ENCODE measurements around the gene IDI1.

The IDI1 gene

GRCh38 chr10:997266-998022 is 51.5 kb downstream of the IDI1 start:
- no peak for DNase-seq (ENCODE audit: extremely low spot score)
- ChIA-PET POLR2A (interaction anchor here (2.4 kb wide), 1 partner anchor 9 kb away, joined by 10 read pairs; the partner anchor contains the start of gene GTPBP4), CTCF (no interaction called here)
- TF ChIP-seq BHLHE40 (IDR thresholded peaks at IDR 0.05; ENCODE audit: borderline replicate concordance) (no peak), SUZ12 (IDR thresholded peaks at IDR 0.05) (no peak), PKNOX1 (IDR thresholded peaks at IDR 0.05) (no peak), SP1 (IDR thresholded peaks at IDR 0.05) (no peak), FOXA1 (IDR thresholded peaks at IDR 0.05) (no peak), TARDBP (IDR thresholded peaks at IDR 0.05) (no peak), ELF4 (IDR thresholded peaks at IDR 0.05) (no peak), NFRKB (IDR thresholded peaks at IDR 0.05) (no peak)

- CTCF ChIA-PET: no interaction called here
- no peak for TF ChIP-seq ARNT (IDR thresholded peaks at IDR 0.05)
- TF ChIP-seq PKNOX1 (IDR thresholded peaks at IDR 0.05): no peak
- no peak for TF ChIP-seq HDGF (IDR thresholded peaks at IDR 0.05; ENCODE audit: borderline replicate concordance)
- TF ChIP-seq BHLHE40 (IDR thresholded peaks at IDR 0.05; ENCODE audit: borderline replicate concordance): no peak
- no peak for TF ChIP-seq L3MBTL2 (conservative IDR thresholded peaks at IDR 0.05)
- no peak for TF ChIP-seq SP1 (IDR thresholded peaks at IDR 0.05)
- no peak for TF ChIP-seq CTBP1 (IDR thresholded peaks at IDR 0.05; ENCODE audit: borderline replicate concordance)
- no peak for TF ChIP-seq TARDBP (IDR thresholded peaks at IDR 0.05)
- TF ChIP-seq ELF4 (IDR thresholded peaks at IDR 0.05): no peak
- POLR2A ChIA-PET: no interaction called here
- no peak for DNase-seq (ENCODE audit: extremely low spot score)
Measured at GRCh38 chr10:996031-996430, 52.9 kb downstream of the IDI1 start.

GRCh38 chr10:995559-995926 is 53.4 kb downstream of the IDI1 start:
- no peak for TF ChIP-seq SP1 (IDR thresholded peaks at IDR 0.05)
- TF ChIP-seq NFRKB (IDR thresholded peaks at IDR 0.05): no peak
- TF ChIP-seq LEF1 (IDR thresholded peaks at IDR 0.05; ENCODE audit: borderline replicate concordance): no peak
- TF ChIP-seq CTBP1 (IDR thresholded peaks at IDR 0.05; ENCODE audit: borderline replicate concordance): no peak
- TF ChIP-seq SUZ12 (IDR thresholded peaks at IDR 0.05): no peak
- DNase-seq (ENCODE audit: extremely low spot score): no peak
- ChIA-PET CTCF (no interaction called here), POLR2A (no interaction called here)

- no peak for DNase-seq (ENCODE audit: extremely low spot score)
- POLR2A ChIA-PET: no interaction called here
- CTCF ChIA-PET: no interaction called here
- TF ChIP-seq LEF1 (IDR thresholded peaks at IDR 0.05; ENCODE audit: borderline replicate concordance) (no peak), SUZ12 (IDR thresholded peaks at IDR 0.05) (no peak), TARDBP (IDR thresholded peaks at IDR 0.05) (no peak), HDGF (IDR thresholded peaks at IDR 0.05; ENCODE audit: borderline replicate concordance) (no peak), FOXK2 (IDR thresholded peaks at IDR 0.05) (no peak), L3MBTL2 (conservative IDR thresholded peaks at IDR 0.05) (no peak)
Measured at GRCh38 chr10:994836-995558, 53.9 kb downstream of the IDI1 start.

- TF ChIP-seq SUZ12 (IDR thresholded peaks at IDR 0.05) (no peak), BHLHE40 (IDR thresholded peaks at IDR 0.05; ENCODE audit: borderline replicate concordance) (no peak), FOXM1 (IDR thresholded peaks at IDR 0.05; ENCODE audit: borderline replicate concordance) (no peak), CTBP1 (IDR thresholded peaks at IDR 0.05; ENCODE audit: borderline replicate concordance) (no peak), LEF1 (IDR thresholded peaks at IDR 0.05; ENCODE audit: borderline replicate concordance) (no peak), FOXK2 (IDR thresholded peaks at IDR 0.05) (no peak), HDGF (IDR thresholded peaks at IDR 0.05; ENCODE audit: borderline replicate concordance) (no peak), L3MBTL2 (conservative IDR thresholded peaks at IDR 0.05) (no peak), FOXA1 (IDR thresholded peaks at IDR 0.05) (no peak), ZNF384 (IDR thresholded peaks at IDR 0.05) (no peak)
- ChIA-PET POLR2A (interaction anchor here (1.4 kb wide), 1 partner anchor 11 kb away, joined by 3 read pairs; no protein-coding TSS in a partner anchor), CTCF (no interaction called here)
- no peak for DNase-seq (ENCODE audit: extremely low spot score)
Measured at GRCh38 chr10:992871-993270, 56.0 kb downstream of the IDI1 start.

- POLR2A ChIA-PET: no interaction called here
- TF ChIP-seq SUZ12 (IDR thresholded peaks at IDR 0.05) (no peak), SP1 (IDR thresholded peaks at IDR 0.05) (no peak), FOXA1 (IDR thresholded peaks at IDR 0.05) (no peak), TARDBP (IDR thresholded peaks at IDR 0.05) (no peak), ARNT (IDR thresholded peaks at IDR 0.05) (no peak), ELF4 (IDR thresholded peaks at IDR 0.05) (no peak), BHLHE40 (IDR thresholded peaks at IDR 0.05; ENCODE audit: borderline replicate concordance) (no peak), FOXK2 (IDR thresholded peaks at IDR 0.05) (no peak)
- no peak for DNase-seq (ENCODE audit: extremely low spot score)
- CTCF ChIA-PET: no interaction called here
Measured at GRCh38 chr10:992467-992866, 56.5 kb downstream of the IDI1 start.

GRCh38 chr10:990808-991207 is 58.1 kb downstream of the IDI1 start:
- POLR2A ChIA-PET: no interaction called here

More at GRCh38 chr10:990808-991207, 58.1 kb downstream of the IDI1 start:
- no peak for DNase-seq (ENCODE audit: extremely low spot score)
- CTCF ChIA-PET: no interaction called here
- TF ChIP-seq ZNF384 (IDR thresholded peaks at IDR 0.05) (no peak), FOXK2 (IDR thresholded peaks at IDR 0.05) (no peak), SUZ12 (IDR thresholded peaks at IDR 0.05) (no peak), NFRKB (IDR thresholded peaks at IDR 0.05) (no peak), L3MBTL2 (conservative IDR thresholded peaks at IDR 0.05) (no peak), HDGF (IDR thresholded peaks at IDR 0.05; ENCODE audit: borderline replicate concordance) (no peak), TARDBP (IDR thresholded peaks at IDR 0.05) (no peak), ELF4 (IDR thresholded peaks at IDR 0.05) (no peak), CTBP1 (IDR thresholded peaks at IDR 0.05; ENCODE audit: borderline replicate concordance) (no peak), BHLHE40 (IDR thresholded peaks at IDR 0.05; ENCODE audit: borderline replicate concordance) (no peak), LEF1 (IDR thresholded peaks at IDR 0.05; ENCODE audit: borderline replicate concordance) (no peak), PKNOX1 (IDR thresholded peaks at IDR 0.05) (no peak), FOXM1 (IDR thresholded peaks at IDR 0.05; ENCODE audit: borderline replicate concordance) (no peak), SP1 (IDR thresholded peaks at IDR 0.05) (no peak), ARNT (IDR thresholded peaks at IDR 0.05) (no peak), FOXA1 (IDR thresholded peaks at IDR 0.05) (no peak)

Measured in HEK293T (cell line).